Activated CD4-positive, alpha-beta memory T cell treated with anti-CD3 and anti-CD28 coated beads for 36 hours (primary cell): ENCODE measurements around the gene MICAL1. TPM values are rescaled to one million over a fixed set of nuclear protein-coding genes. Genes with fewer than 3 reads are reported as not detected.

ENCODE experiments used
- CTCF ChIA-PET: fragments of 350-600 bp; sonication (Branson Sonifier 250); formaldehyde crosslinking; loops from one replicate; lab custom pipeline; 2021; ENCODE audit warnings: antibody characterized with exemption, inconsistent platforms; lab: Charles Lee
- POLR2A ChIA-PET: fragments of 350-600 bp; sonication (Branson Sonifier 250); formaldehyde crosslinking; loops from one replicate; lab custom pipeline; 2021; ENCODE audit warnings: antibody characterized with exemption; lab: Charles Lee
- DNase-seq: peaks from one replicate; pipeline ENCODE4 v3.0.0-alpha.2; 2020
- H3K27ac Mint-ChIP-seq: one replicate; pipeline ENCODE4 v1.8.0; 2021; ENCODE audit warnings: mixed read lengths
- H3K27me3 Mint-ChIP-seq: one replicate; pipeline ENCODE4 v1.8.0; 2021; ENCODE audit warnings: mixed read lengths
- H3K36me3 Mint-ChIP-seq: one replicate; pipeline ENCODE4 v1.8.0; 2021; ENCODE audit warnings: mixed read lengths
- H3K4me1 Mint-ChIP-seq: one replicate; pipeline ENCODE4 v1.8.0; 2021; ENCODE audit warnings: low read depth, mixed read lengths
- H3K4me3 Mint-ChIP-seq: one replicate; pipeline ENCODE4 v1.8.0; 2021; ENCODE audit warnings: mild to moderate bottlenecking, mixed read lengths
- H3K9me3 Mint-ChIP-seq: one replicate; pipeline ENCODE4 v1.8.0; 2021; ENCODE audit warnings: mixed read lengths
- intact Hi-C: fragments of 100-400 bp; cut with micrococcal nuclease; formaldehyde crosslinking; loops from one replicate; pipeline ENCODE4 v1.15.1; 2023
- total RNA-seq, 2 experiments: library from RNA; stranded (reverse); gene quantifications; one replicate each; pipeline ENCODE4 v1.2.3, GENCODE V29; 2021

Gene MICAL1
- total RNA-seq, 2 experiments from 2014 or later: 39.4 to 45.0 TPM

GRCh38 chr6:109460161-109460829 is 4.7 kb upstream of the MICAL1 start:
- CTCF ChIA-PET: interaction anchor here (0.6 to 1.5 kb wide), 3 partner anchors 12 to 1161 kb away, joined by 3 read pairs; no protein-coding TSS in a partner anchor
- POLR2A ChIA-PET: interaction anchor here (1.9 kb wide), 1 partner anchor 10 kb away, joined by 11 read pairs; no protein-coding TSS in a partner anchor
- H3K4me1 Mint-ChIP-seq: peaks cover 65% of the 10 kb centered on the region
- intact Hi-C loops: no loop called here
- H3K27ac Mint-ChIP-seq: no peak overlapping the region
- no peak overlapping the region for H3K4me3 Mint-ChIP-seq
- H3K36me3 Mint-ChIP-seq: peaks cover 33% of the 10 kb centered on the region
- peaks cover 4% of the 10 kb centered on the region for H3K9me3 Mint-ChIP-seq
- no peaks in the 10 kb centered on the region for H3K27me3 Mint-ChIP-seq
- no peak for DNase-seq

GRCh38 chr6:109458774-109459531 is 3.4 kb upstream of the MICAL1 start:
- peaks cover 24% of the 10 kb centered on the region for H3K36me3 Mint-ChIP-seq
- H3K27ac Mint-ChIP-seq: peak overlapping the region; percentile 39
- no peak overlapping the region for H3K4me3 Mint-ChIP-seq
- ChIA-PET POLR2A (interaction anchor here (0.6 to 1.9 kb wide), 4 partner anchors 11 to 1441 kb away, joined by 3 to 11 read pairs (median 4); partner anchors contain the start of gene ZBTB24), CTCF (interaction anchor here (1.0 to 1.5 kb wide), 4 partner anchors 10 to 75 kb away, joined by 3 to 4 read pairs (median 3); no protein-coding TSS in a partner anchor)
- DNase-seq: peak; percentile 71
- H3K4me1 Mint-ChIP-seq: peaks cover 64% of the 10 kb centered on the region
- peaks cover 4% of the 10 kb centered on the region for H3K9me3 Mint-ChIP-seq
- intact Hi-C loops: loop anchor here (1.0 to 5.0 kb wide), 6 partner anchors 13 to 897 kb away; partner anchors contain the start of genes AK9, FIG4, FOXO3 and SESN1
- no peaks in the 10 kb centered on the region for H3K27me3 Mint-ChIP-seq

- H3K27me3 Mint-ChIP-seq: no peaks in the 10 kb centered on the region
- H3K4me1 Mint-ChIP-seq: peaks cover 71% of the 10 kb centered on the region
- DNase-seq: no peak
- ChIA-PET CTCF (interaction anchor here (1.3 to 5.4 kb wide), 2 partner anchors 13 to 270 kb away, joined by 4 to 37 read pairs; no protein-coding TSS in a partner anchor), POLR2A (interaction anchor here (1.3 to 3.1 kb wide), 2 partner anchors 25 to 75 kb away, joined by 5 to 20 read pairs; partner anchors contain the start of gene CD164)
- H3K9me3 Mint-ChIP-seq: peaks cover 4% of the 10 kb centered on the region
- no peak overlapping the region for H3K4me3 Mint-ChIP-seq
- peaks cover 23% of the 10 kb centered on the region for H3K36me3 Mint-ChIP-seq
- intact Hi-C loops: loop anchor here (5.0 kb wide), 3 partner anchors 270 to 895 kb away; partner anchors contain the start of genes FOXO3 and SESN1
- H3K27ac Mint-ChIP-seq: no peak overlapping the region
These were observed 2.0 kb upstream of the MICAL1 start for GRCh38 chr6:109457562-109457996.

- peaks cover 19% of the 10 kb centered on the region for H3K36me3 Mint-ChIP-seq
- peak overlapping the region; percentile 11 for H3K4me3 Mint-ChIP-seq
- ChIA-PET CTCF (interaction anchor here (1.3 to 5.4 kb wide), 3 partner anchors 13 to 269 kb away, joined by 4 to 37 read pairs (median 5); no protein-coding TSS in a partner anchor), POLR2A (interaction anchor here (1.3 to 5.5 kb wide), 4 partner anchors 15 to 83 kb away, joined by 5 to 37 read pairs (median 13); partner anchors contain the start of genes CD164, PPIL6 and SMPD2)
- H3K4me1 Mint-ChIP-seq: peaks cover 66% of the 10 kb centered on the region
- H3K9me3 Mint-ChIP-seq: peaks cover 3% of the 10 kb centered on the region
- no peak for DNase-seq
- H3K27me3 Mint-ChIP-seq: no peaks in the 10 kb centered on the region
- intact Hi-C loops: loop anchor here (5.0 kb wide), 3 partner anchors 270 to 895 kb away; partner anchors contain the start of genes FOXO3 and SESN1
- H3K27ac Mint-ChIP-seq: peak overlapping the region; percentile 8
These were observed 1.4 kb upstream of the MICAL1 start for GRCh38 chr6:109456710-109457561.

GRCh38 chr6:109456111-109456583 is 575 bp upstream of the MICAL1 start:
- no peak for DNase-seq
- intact Hi-C loops: loop anchor here (5.0 kb wide), 3 partner anchors 269 to 894 kb away; partner anchors contain the start of genes FOXO3 and SESN1
- ChIA-PET CTCF (interaction anchor here (1.4 to 5.4 kb wide), 2 partner anchors 12 to 73 kb away, joined by 5 to 37 read pairs; no protein-coding TSS in a partner anchor), POLR2A (interaction anchor here (0.5 to 5.5 kb wide), 7 partner anchors 12 to 284 kb away, joined by 3 to 37 read pairs (median 6); partner anchors contain the start of genes CD164, PPIL6, SMPD2 and ZBTB24)
- Mint-ChIP-seq H3K4me1 (peaks cover 63% of the 10 kb centered on the region), H3K4me3 (peak overlapping the region; percentile 93), H3K9me3 (no peaks in the 10 kb centered on the region), H3K27me3 (no peaks in the 10 kb centered on the region), H3K36me3 (peaks cover 17% of the 10 kb centered on the region), H3K27ac (no peak overlapping the region)

GRCh38 chr6:109454496-109455436 is 806 bp downstream of the MICAL1 start:
- intact Hi-C loops: loop anchor here (1.0 to 5.0 kb wide), 5 partner anchors 14 to 892 kb away; partner anchors contain the start of genes FOXO3, PPIL6, SESN1 and SMPD2
- ChIA-PET POLR2A (interaction anchor here (0.9 to 5.5 kb wide), 8 partner anchors 10 to 81 kb away, joined by 3 to 37 read pairs (median 6); partner anchors contain the start of genes CD164, PPIL6, SMPD2 and ZBTB24), CTCF (interaction anchor here (0.8 to 5.4 kb wide), 3 partner anchors 11 to 26 kb away, joined by 3 to 37 read pairs (median 6); partner anchors contain the start of genes PPIL6 and SMPD2)
- H3K9me3 Mint-ChIP-seq: no peaks in the 10 kb centered on the region
- peak; percentile 83 for DNase-seq
- H3K4me1 Mint-ChIP-seq: peaks cover 67% of the 10 kb centered on the region
- no peaks in the 10 kb centered on the region for H3K27me3 Mint-ChIP-seq
- peaks cover 16% of the 10 kb centered on the region for H3K36me3 Mint-ChIP-seq
- peak overlapping the region; percentile 93 for H3K4me3 Mint-ChIP-seq
- peak overlapping the region; percentile 90 for H3K27ac Mint-ChIP-seq

- Mint-ChIP-seq H3K36me3 (peaks cover 16% of the 10 kb centered on the region), H3K9me3 (no peaks in the 10 kb centered on the region), H3K4me1 (peaks cover 61% of the 10 kb centered on the region), H3K27me3 (no peaks in the 10 kb centered on the region), H3K4me3 (peak overlapping the region; percentile 93), H3K27ac (peak overlapping the region; percentile 90)
- CTCF ChIA-PET: interaction anchor here (2.1 to 5.4 kb wide), 2 partner anchors 10 to 13 kb away, joined by 6 to 37 read pairs; partner anchors contain the start of genes PPIL6 and SMPD2
- no peak for DNase-seq
- intact Hi-C loops: no loop called here
- POLR2A ChIA-PET: interaction anchor here (1.3 to 5.5 kb wide), 4 partner anchors 9 to 71 kb away, joined by 4 to 37 read pairs (median 10); partner anchors contain the start of genes CD164, PPIL6, SMPD2 and ZBTB24
These were observed 1.7 kb downstream of the MICAL1 start for GRCh38 chr6:109453594-109454495.

GRCh38 chr6:109453156-109453555 is 2.4 kb downstream of the MICAL1 start:
- Mint-ChIP-seq H3K27ac (no peak overlapping the region), H3K27me3 (no peaks in the 10 kb centered on the region), H3K4me3 (no peak overlapping the region), H3K9me3 (no peaks in the 10 kb centered on the region), H3K4me1 (peaks cover 56% of the 10 kb centered on the region), H3K36me3 (peaks cover 16% of the 10 kb centered on the region)
- intact Hi-C loops: no loop called here
- POLR2A ChIA-PET: interaction anchor here (1.3 to 5.5 kb wide), 3 partner anchors 9 to 71 kb away, joined by 4 to 37 read pairs (median 7); partner anchors contain the start of genes CD164, PPIL6 and SMPD2
- DNase-seq: no peak
- CTCF ChIA-PET: interaction anchor here (5.4 kb wide), 1 partner anchor 9 kb away, joined by 37 read pairs; no protein-coding TSS in a partner anchor
